ES-I3 (cell line): ENCODE data around the gene TMPRSS9.
"Not testable (repeated sequence)": the region's sequence is repeated elsewhere in the genome, so short reads cannot be mapped to it uniquely, and the experiment has no call there.

ENCODE experiments used
- H3K36me3 ChIP-seq: 2 replicates; pipeline ENCODE4 v1.6.1; 2013; ENCODE audit warnings: mild to moderate bottlenecking, low read length, control low read depth, moderate library complexity; ENCODE audit not compliant: insufficient read depth
- H3K4me1 ChIP-seq: 2 replicates; pipeline ENCODE4 v1.6.1; 2013; ENCODE audit warnings: mild to moderate bottlenecking, control low read depth, low read length; ENCODE audit not compliant: insufficient read depth
- H3K9ac ChIP-seq: 2 replicates; pipeline ENCODE4 v1.6.1; 2013; ENCODE audit warnings: low read depth, mild to moderate bottlenecking, low read length, moderate library complexity
- H3K9me3 ChIP-seq: 2 replicates; pipeline ENCODE4 v1.6.1; 2013; ENCODE audit warnings: mild to moderate bottlenecking, low read length, moderate library complexity; ENCODE audit not compliant: control insufficient read depth, insufficient read depth

The TMPRSS9 gene

DNA sequence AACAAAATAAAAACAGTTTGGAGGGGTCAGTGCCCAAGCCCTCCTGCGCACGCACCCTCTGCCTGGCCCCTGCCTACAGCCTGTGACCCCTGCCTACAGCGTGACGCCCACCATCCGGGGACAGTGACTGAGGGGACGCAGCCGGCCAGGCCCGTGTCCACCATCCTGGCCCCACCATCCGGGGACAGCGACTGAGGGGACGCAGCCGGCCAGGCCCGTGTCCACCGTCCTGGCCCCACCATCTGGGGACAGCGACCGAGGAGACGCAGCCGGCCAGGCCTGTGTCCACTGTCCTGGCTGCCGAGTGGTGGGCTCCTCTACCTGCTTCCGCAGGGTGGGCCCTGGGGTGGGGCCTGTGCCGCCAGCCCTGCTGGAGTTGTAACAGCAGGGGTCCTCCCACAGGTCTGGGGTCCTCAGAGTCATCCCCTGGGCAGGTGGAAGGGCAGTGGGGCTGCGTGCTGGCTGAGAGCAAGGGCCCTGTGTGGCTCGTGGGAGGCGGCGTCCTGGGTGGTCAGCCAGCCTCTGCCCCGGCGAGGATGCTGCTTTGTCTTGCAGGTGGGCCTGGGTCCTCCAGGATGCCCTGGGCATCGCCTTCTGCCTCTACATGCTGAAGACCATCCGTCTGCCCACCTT is 17.3 kb upstream of the TMPRSS9 start:
- Histone ChIP-seq H3K4me1 (no peaks in the 10 kb centered on the region), H3K36me3 (no peaks in the 10 kb centered on the region; the same call in 1 of the 2 replicates), H3K9me3 (no peaks in the 10 kb centered on the region), H3K9ac (no peak overlapping the region)

DNA sequence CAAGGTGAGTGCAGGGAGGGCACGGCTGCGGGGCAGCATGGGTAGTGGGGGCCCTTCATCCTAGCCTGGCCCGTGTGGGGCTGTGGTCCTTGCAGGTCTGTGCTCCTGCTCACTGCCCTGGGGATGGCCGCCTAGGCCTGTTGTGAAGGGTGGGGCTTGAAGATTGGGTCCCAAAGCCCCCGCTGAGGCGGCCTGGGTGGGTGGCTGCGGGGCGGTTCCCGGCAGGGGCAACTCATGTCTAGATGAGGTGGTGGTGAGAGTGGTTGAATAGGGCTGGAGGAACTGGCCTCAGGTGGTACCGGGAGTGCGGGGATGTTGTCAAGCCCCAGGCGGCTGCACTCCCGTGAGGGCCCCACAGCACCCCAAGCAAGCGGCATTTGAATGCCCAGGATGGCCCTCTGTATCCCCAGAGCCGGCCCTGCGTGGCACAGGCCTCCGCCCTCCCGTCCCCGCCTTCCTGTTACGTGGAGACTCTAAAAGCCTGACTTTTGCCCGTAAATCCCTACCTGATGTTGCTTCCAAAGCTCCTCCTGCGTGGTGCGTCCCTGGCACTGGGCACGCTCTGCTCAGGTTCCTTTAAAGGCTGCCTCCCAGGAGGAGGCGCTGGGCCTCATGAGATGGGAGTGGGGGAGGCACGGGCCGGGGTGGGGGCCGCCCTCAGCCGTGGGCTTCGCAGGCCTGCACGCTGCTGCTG is 16.6 kb upstream of the TMPRSS9 start:
- Histone ChIP-seq H3K36me3 (no peaks in the 10 kb centered on the region; the same call in 1 of the 2 replicates), H3K9ac (no peak overlapping the region), H3K4me1 (no peaks in the 10 kb centered on the region), H3K9me3 (no peaks in the 10 kb centered on the region)

DNA sequence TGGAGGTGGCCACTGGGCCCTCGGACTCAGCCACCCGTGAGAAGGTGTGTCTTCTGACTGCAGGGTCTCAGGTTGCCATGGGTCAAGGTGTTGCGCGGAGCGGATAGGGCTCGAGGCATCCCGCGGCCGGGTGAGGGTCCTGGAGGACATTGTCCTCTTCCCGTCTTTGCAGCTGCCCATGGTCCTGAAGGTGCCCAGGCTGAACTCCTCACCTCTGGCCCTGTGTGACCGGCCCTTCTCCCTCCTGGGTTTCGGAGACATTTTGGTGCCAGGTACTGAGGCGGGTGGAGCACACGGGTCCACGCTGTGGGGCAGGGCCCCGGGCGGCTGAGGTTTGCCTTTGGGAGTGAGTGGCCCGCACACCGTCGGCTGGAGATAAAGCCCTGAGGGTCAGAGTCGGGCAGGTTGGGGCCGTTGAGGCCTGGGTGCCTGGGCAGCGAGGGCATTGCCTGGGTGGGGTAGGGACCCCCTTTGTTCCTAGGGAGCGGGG is 15.6 kb upstream of the TMPRSS9 start:
- H3K36me3 ChIP-seq, result no peaks in the 10 kb centered on the region; the same call in 1 of the 2 replicates
- H3K4me1 ChIP-seq, result no peaks in the 10 kb centered on the region
- no peaks in the 10 kb centered on the region for H3K9me3 ChIP-seq
- no peak overlapping the region for H3K9ac ChIP-seq

DNA sequence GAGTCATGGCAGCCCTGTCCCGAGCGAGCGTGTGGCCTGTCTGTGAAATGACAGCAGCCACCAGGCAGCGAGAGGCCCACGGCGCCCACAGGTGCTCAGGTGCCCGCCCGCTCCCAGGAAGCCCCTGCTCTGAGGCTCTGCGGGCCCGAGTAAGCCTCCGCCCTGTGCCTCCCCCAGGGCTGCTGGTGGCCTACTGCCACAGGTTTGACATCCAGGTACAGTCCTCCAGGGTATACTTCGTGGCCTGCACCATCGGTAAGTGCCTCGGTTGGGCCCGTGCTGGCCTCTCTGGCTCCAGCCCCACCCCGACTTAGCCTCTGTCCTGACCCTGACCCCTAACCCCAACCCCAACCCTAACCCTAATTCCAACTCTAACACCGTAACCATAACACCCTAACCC is 15.0 kb upstream of the TMPRSS9 start:
- Histone ChIP-seq H3K9ac (no peak overlapping the region), H3K36me3 (no peaks in the 10 kb centered on the region; the same call in 1 of the 2 replicates), H3K4me1 (no peaks in the 10 kb centered on the region), H3K9me3 (no peaks in the 10 kb centered on the region)

DNA sequence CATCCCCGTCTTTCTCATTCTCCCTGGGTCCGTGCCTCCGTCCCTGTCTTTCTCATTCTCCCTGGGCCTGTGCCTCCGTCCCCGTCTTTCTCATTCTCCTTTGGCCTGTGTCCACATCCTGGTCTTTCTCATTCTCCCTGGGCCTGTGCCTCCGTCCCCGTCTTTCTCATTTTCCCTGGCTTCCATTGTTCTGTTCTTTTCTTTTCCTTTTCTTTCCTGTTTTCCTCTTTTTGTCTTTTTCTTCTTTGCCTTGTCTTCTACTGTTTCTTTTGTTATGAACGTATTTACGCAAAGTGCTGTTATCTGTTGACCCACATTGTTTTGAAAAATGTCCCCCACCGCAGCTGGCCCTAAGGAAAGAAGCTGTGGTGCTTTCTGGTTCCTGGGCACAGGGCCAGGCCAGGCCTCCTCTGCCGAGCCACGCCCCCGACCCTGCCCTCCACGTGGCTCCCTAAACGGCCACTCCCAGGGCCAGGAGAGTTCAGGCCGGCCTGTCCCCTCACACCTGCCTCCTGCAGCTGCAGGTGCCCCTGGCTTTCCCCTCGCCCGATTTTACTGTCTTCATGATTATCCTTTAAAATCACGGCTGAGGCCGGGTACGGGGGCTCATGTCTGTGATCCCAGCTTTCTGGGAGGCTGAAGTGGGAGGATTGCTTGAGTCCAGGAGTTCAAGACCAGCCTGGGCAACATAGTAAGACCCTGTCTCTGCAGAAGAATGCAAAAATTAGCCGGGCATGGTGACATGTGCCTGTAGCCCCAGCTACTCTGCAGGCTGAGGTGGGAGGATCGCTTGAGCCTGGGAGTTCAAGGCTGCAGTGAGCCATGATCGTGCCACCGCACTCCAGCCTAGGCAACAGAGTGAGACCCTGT is 14.0 kb upstream of the TMPRSS9 start:
- H3K36me3 ChIP-seq, result no peaks in the 10 kb centered on the region; the same call in 1 of the 2 replicates
- H3K4me1 ChIP-seq, result no peaks in the 10 kb centered on the region
- H3K9ac ChIP-seq, result no peak overlapping the region
- no peaks in the 10 kb centered on the region for H3K9me3 ChIP-seq

DNA sequence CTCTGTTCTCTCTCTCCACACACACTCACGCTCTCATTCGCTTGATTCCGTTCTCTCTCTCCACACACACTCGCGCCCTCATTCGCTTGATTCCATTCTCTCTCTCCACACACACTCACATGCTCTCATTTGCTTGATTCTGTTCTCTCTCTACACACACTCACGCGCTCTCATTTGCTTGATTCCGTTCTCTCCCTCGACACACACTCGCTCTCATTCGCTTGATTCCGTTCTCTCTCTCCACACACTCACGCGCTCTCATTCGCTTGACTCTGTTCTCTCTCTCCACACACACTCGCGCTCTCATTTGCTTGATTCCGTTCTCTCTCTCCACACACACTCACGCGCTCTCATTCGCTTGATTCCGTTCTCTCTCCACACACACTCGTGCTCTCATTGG is 10.2 kb upstream of the TMPRSS9 start:
- not testable (repeated sequence) for H3K9me3 ChIP-seq, H3K9ac ChIP-seq, H3K36me3 ChIP-seq, H3K4me1 ChIP-seq

DNA sequence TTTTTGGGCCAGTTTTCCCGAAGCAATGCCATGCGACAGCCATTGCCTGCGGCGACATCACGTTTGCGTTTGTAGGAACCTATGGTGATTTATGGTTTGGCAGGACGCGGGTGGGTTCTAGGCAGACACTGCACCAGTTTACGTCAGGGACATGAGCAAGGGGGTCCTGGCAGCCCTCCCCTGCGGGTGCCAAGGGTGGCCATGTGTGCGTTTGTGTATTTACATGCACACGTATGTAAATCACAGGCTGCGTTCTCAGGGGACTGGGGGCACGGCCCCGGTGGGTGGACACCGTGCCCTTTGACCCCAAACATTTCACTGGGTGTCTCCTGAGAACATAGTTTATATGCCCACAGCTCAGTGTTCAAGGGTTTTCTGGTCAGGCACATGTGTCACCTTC is 9.4 kb upstream of the TMPRSS9 start:
- no peaks in the 10 kb centered on the region for H3K4me1 ChIP-seq
- H3K36me3 ChIP-seq, result no peaks in the 10 kb centered on the region; the same call in 1 of the 2 replicates
- H3K9ac ChIP-seq, result no peak overlapping the region
- no peaks in the 10 kb centered on the region for H3K9me3 ChIP-seq

DNA sequence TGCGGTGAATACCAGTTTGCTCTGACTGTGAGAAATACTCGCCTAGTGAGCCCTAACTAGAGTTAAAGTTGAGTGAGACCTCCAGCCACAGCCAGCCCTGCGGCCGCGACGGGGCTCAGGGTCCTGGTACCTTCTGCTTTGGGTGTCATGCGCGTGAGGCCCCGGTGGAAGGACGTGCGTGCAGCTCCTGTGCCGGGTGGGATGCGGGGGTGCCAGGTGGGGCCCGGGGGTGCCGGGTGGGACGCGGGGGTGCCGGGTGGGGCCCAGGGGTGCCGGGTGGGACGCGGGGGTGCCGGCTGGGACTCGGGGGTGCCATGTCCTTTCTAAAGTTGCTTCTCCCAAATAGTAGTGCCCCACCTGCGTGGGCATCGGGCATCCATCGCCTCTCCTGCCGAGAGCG is 8.5 kb upstream of the TMPRSS9 start:
- H3K4me1 ChIP-seq, result no peaks in the 10 kb centered on the region
- no peaks in the 10 kb centered on the region for H3K9me3 ChIP-seq
- H3K36me3 ChIP-seq, result no peaks in the 10 kb centered on the region; the same call in 1 of the 2 replicates
- H3K9ac ChIP-seq, result no peak overlapping the region

DNA sequence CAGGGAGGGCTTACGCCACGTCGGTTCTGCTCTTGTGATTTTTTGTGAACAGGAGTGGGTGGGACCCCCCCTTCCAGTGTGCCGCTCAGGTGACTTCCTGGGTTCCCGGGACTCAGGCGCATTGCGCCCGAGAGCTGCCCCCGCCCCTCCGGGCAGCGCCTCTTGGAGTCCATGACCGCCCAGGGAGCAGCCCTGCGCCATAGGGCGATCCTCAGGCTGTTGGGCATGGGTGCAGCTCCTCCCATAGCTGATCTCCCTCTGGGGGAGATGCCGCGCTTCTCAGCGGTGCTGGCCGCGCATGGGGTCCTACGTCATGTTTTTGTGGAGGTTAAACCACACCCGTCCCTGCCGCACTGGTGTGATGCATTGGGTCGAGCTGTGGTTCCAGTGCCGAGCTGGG is 7.9 kb upstream of the TMPRSS9 start:
- Histone ChIP-seq H3K9ac (no peak overlapping the region), H3K9me3 (no peaks in the 10 kb centered on the region), H3K4me1 (no peaks in the 10 kb centered on the region), H3K36me3 (no peaks in the 10 kb centered on the region)

DNA sequence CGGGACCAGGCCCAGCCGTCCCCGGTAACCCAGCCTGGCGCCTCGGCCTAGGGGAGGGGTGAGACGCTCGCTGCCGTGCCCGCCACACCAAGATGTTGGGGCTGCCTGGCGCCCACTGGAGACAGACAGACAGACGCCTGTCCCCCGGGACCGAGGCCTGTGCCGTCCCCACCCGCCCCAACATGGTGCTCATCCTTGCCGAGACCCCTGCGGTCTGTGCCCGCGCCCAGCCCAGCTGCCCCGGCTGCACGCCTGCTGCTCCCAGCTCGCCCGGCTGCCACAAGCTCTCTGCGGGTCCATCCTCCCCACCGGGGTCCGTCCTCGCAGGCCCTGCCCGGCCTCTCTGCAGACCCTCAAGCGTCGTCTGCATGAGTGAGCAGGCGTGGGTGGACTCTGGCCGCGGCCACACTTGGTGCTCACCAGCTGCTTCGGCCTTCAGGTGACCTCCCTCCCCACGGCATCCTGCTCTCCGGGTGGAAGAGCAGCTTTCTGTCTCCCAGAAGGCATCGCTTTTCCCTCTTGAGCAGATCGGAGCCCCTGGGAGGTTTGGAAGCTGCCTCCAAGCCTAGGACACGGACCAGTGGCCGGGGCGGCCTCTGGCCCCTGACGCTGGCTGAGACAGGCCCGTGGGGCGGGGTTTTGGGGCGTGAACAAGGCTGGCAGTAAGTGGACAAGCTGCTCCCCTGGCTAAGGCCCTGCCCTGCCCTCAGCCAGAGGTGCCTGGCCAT is 6.7 kb upstream of the TMPRSS9 start:
- Histone ChIP-seq H3K9ac (no peak overlapping the region), H3K36me3 (no peaks in the 10 kb centered on the region), H3K9me3 (no peaks in the 10 kb centered on the region), H3K4me1 (no peaks in the 10 kb centered on the region)

DNA sequence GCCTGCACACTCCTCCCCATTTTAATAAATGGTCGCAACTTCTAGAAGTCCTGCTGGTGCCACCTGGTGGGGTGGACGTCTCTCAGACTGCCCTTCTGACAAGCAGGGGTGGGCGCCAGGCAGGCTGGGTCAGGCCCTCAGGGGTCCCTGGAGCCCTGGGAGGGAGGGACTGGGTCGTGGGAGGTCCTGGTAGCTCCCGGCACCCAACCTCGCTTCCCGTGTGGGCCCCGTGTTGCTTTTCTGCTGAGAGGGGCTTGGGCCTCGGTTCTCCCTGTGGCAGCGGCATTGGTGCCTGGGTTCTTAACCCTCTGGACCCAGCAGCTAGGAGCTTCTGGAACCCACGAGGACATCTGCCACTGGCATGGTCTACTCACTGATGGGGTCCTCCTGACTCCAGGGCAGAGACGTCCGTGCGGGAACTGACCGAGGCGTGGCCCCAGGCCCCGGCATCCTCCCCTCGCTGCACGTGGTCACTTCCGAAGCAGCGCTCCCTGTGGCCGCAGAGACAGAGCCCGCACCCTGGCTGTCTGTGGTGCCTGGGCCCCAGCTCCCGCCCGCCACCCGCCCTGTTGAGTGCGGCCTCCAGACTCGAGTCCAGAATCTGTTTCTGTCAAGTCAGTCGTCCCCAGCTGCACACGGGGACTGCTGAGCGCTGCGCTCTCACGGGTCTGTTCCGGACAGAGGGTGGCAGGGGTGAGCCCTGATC is 6.0 kb upstream of the TMPRSS9 start:
- no peak overlapping the region for H3K9ac ChIP-seq
- no peaks in the 10 kb centered on the region for H3K9me3 ChIP-seq
- no peaks in the 10 kb centered on the region for H3K36me3 ChIP-seq
- H3K4me1 ChIP-seq, result no peaks in the 10 kb centered on the region

DNA sequence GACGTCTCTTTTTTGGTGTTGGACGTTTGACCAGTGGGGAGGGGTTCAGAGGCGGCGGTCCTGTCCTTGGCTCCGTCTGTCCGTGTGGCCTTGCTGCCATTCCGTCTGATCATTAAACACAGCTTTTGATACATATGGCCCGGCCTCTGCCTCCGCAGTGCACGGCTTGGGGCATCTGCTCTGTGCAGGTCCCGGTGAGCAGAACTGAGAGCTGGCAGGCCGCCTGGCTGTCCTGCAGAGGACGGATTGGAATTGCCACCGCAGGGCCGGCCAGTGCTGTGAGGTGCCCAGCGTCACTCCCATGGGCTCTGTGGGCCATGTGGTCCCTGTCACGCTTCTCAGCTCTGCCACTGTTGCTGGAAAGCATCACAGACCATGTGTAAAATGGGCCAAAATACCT is 5.4 kb upstream of the TMPRSS9 start:
- no peaks in the 10 kb centered on the region for H3K4me1 ChIP-seq
- no peak overlapping the region for H3K9ac ChIP-seq
- H3K36me3 ChIP-seq, result no peaks in the 10 kb centered on the region
- H3K9me3 ChIP-seq, result no peaks in the 10 kb centered on the region

DNA sequence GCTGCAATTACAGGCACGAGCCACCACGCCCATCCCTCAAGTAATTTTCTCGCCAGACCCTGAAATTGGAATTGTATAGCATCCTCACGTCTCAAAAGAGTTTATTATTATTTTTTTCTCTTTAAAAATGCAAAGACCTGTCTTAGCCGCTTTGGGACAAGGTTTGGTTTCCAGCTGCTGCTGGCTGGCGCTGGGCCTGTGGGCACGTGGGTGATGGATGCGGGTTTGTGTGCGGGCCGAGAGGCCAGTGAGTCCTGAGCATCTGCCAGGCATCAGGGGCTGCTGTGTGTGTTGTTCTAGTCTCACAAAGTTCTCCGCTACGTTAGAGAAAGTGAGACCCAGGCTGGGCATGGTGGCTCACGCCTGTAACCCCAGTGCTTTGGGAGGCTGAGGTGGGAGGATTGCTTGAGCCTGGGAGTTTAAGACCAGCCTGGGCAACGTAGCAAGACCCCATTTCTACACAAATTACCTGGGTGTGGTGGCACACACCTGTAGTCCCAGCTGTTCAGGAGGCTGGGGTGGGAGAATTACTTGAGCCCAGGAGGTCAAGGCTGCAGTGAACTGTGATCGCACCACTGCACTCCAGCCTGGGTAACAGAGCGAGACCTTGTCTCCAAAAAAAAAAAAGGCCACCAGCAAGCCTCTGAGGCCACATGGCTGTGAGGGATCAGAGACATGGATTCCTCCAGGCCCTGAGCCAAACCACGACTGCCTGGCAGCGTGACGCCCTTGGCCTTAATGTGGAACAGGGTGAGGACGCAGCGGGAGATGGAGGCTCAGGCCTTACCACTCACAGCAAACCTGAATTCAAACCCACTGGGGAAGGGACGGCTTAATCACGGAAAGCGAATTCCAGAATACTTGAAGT is 4.7 kb upstream of the TMPRSS9 start:
- no peaks in the 10 kb centered on the region for H3K4me1 ChIP-seq
- H3K9ac ChIP-seq, result no peak overlapping the region
- no peaks in the 10 kb centered on the region for H3K9me3 ChIP-seq
- H3K36me3 ChIP-seq, result no peaks in the 10 kb centered on the region
